GM04504 (cell line): ENCODE data around the gene ZNF142.
A peak's percentile ranks its signal among the peaks of the same experiment; 100 is the strongest.

Experiments
- DNase-seq: peaks from one replicate; pipeline ENCODE4 v3.0.0-alpha.2; 2012; ENCODE audit warnings: low read depth

The ZNF142 gene

DNA sequence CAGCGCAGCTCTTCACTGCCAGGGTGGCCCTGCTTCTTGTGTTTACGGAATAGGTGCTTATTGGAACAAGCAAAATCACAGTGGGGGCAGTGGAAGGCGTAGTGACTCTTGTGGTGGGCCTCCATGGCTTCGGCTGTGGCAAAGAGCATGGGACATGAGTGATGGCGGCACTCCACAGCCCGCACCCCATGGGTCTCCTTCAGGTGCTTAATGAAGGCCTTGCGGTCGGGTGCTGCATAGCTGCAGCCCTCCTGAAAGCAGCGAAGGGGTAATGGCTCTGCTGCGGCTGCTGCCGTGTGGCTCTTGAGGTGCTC is 10.7 kb downstream of the ZNF142 start:
- DNase-seq, result no peak

DNA sequence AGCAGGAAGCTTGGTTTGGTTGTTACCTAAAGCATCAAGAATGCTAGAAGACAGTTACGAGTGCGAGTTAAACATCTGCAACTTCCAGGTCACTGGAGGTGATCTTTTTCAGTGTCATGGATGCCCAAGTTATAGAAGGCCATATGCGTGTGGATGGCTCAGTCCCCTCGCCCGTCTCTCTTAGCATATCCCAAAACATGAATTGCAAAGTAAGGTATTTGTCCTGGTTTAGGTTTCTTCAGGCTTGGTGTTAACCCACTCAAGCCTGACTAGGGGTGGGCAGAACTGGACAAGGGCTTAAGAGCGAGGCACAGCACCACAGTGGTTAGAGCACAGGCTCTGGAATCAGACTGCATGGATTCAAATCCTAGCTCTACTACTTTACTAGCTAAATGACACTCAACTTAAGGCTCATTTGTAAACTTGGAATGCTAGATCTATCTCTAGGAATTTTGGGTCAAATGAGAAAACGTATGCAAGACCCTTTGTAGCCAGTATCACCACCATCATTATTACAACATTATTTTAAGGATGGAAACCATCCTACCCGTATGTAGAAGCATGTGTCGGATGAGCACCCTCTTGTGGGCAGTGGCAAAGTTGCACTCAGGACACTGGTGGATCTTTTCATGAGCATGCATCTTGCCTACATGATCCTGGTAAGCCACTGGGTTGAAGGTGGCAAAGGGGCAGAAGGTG is 11.2 kb downstream of the ZNF142 start:
- DNase-seq, result no peak

DNA sequence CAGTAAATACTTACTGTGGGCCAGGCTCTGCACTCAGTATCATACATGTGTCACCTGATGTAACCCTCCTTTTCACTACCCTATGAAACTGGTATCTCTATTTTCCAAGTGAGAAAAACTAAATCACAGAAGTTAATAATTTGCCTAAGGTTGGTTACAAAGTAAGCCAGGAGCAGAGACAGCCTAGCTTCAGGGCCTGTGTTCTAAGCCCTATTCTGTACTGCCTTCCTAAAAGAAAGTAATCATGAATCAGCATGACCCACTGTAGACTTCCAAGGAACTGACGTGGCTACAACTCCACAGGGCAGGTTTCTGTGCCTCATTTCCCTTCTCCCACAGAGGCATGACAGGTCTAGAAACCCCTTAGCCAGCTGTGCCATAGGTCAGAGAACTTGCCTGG is 14.3 kb downstream of the ZNF142 start:
- DNase-seq, result peak; percentile 8

DNA sequence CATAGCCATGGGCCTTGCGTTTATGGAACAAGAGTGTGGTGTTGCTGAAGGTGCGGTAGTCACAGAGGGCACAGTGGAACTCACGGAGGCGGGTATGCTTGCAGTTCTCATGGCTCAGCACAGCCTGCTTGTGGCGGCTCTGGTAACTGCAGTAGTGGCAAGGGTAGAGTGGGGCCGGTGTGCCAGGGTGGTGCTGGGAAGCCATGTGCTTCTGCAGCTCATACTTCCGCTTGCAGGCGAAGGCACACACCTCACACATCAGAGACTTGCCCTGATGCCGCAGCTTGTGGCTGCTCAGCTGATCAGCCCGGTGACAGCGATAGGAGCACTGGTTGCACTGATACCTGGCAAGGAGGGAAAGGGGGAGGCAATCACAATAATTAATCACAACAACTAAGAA is 14.7 kb downstream of the ZNF142 start:
- DNase-seq, result no peak

DNA sequence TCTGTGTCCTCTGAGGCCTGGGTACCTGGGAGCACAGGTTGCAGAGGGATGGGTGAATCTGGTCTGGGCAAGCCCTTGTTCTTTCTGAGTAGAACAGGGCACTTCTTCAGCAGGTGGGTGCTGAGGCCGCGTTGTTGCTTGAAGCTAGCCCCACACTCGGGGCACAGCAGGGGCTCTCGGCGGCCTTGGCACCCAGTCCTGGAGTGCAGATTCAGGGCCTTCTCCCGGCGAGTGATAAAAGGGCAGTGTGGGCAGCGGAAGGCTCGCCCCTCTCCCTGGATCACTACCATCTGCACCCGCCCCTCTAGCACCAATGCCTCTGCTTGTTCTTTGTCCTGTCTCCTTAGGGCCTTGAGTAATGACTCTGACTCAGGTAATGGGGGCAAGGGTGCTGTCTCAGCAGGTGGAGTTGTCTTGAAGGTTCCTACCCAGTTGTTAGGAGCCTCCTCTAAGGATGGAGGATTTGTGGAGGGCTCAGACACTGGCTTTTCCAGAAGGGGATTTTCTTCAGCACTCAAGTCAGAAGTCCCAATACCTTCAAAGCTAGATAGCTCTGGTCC is 15.6 kb downstream of the ZNF142 start:
- no peak for DNase-seq

DNA sequence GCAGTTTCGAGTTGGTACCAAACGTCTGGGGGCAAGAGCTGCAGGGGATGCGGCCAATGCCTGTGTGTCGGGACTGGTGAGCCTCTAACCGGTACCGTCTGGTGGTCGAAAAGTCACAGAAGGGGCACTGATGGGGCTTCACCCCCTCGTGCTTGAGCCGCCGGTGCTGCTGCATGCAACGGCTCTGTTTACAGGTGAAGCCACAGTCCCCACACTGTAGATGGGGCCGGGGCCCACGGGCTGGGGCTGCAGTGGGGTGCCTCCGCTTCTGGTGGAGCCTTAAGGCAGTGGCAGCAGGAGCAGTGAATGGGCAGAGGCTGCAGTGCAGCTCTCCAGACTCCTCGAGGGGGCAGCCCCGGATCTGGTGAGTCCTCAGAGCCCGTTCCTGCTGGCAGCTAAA is 16.6 kb downstream of the ZNF142 start:
- no peak for DNase-seq

DNA sequence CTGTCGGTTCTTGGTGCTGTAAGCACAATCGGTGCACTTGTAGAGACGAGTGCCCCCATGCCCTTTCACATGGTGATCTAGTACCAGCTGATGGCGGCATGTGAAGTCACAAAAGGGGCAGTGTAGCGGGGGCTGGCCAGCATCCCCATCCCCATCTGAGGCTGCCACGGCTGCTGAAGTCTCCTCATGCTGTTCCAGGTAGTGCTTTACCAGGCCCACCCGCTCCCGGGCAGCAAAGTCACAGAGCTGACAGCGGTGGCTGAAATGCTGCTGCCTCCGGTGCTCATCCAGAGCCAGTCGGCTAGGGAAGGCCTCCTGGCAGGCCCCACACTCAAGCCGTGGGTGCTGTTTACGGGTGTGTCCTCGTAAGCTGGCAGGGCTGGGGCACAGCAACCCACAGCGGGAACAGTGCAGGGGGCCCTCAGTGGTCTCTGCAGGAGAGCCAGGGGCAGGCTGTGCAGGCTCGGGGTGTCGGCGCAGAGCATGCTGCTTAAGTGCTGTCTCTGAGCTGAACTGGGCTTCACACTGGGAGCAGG is 17.2 kb downstream of the ZNF142 start:
- DNase-seq, result no peak

DNA sequence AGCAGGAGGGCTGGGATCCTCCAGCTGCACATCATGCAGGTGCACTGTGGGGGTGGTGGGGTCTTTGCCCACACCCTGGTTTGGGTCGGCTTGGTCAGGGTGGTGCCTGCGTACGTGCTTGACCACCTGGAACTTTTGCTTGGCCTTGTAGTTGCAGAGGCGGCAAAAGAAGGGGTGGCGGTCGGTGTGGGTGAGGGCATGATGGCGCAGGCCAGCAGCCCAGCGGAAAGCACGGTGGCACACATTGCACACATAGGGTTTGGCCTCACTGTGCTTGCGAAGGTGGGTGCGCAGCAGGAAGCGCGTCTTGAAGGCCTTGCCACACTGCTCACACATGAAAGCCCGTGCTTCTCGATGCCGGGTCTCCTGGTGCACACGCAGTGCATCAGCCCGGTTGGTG is 21.1 kb downstream of the ZNF142 start:
- no peak for DNase-seq

DNA sequence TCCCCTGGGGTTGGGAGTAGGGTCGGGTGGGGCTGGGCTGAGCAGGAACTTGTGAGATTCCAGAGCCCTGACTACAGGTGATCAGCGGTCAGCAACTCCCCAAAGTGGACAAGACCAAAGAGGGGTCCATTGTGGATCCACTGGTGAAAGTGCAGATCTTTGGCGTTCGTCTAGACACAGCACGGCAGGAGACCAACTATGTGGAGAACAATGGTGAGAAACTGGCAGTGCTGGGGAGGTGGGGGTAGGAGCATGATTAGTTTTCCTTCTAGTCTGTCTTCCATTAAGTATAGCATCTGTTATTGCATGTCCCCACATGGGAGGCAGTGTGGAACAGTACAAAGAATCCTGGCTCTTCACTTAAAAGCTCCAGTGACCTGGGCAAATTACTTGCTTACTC is 23.7 kb downstream of the ZNF142 start:
- DNase-seq, result no peak

DNA sequence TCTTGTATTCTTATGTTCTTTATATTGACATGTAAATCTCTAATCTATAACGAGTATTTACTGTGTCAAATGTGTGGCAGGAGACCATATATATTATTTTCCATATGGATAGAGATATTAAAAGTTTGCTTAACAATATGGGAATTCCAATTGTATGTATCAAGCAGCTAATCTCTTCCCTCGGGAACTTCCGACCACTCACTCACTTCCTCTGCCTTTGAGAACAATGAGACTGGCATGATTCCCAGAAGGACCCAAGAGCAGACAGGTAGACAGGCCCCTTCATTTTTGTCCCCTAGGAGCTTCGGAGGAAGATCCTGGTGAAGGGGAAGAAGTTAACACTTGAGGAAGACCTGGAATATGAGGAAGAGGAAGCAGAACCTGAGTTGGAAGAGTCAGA is 27.6 kb downstream of the ZNF142 start:
- DNase-seq, result no peak

DNA sequence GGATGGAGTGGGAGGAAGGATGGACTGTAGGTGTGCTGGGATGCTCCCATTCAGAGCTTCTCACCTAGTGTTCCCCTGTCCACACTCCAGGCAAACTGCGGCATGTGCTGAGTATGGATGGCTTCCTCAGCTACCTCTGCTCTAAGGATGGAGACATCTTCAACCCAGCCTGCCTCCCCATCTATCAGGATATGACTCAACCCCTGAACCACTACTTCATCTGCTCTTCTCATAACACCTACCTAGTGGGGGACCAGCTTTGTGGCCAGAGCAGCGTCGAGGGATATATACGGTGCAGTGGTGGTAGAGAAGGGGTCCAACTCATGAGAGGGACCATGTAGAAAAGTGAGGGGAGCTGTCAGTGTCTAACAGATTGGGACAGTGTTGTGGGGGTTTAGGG is 31.5 kb downstream of the ZNF142 start:
- no peak for DNase-seq

DNA sequence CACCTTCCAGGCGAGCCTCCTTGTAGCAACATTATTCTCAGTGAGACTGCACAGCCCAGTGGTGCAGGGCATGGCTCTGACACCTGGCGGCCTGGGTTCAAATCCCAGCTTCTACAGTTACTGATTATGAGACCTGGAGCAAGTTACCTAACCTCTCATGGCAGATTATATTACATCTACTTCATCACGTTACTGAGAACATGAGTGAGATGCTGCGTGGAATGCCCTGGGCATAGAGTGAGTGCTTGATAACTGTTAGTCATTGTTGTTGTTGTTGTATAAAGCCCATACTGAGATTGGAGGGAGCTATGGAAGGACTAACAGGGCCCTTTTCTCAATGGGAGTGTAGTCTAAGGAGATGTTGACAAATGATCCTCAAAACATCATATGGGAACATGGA is 33.1 kb downstream of the ZNF142 start:
- no peak for DNase-seq

DNA sequence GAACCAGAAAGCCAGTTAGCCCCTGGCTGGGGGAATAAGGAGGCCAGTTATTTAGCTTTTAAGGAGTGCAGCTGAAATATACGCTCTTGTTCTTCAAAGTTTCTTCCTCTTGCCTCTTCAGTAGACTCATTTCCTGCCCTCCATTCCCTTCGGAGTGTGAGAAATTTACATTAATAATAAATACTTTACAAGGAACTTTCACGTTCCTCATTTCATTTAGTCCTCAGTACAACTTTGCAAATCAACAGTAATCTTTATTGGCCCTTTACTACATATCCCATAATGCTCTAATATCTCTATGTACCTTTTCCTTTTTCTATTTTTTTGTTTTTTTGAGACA is 36.1 kb downstream of the ZNF142 start:
- no peak for DNase-seq

DNA sequence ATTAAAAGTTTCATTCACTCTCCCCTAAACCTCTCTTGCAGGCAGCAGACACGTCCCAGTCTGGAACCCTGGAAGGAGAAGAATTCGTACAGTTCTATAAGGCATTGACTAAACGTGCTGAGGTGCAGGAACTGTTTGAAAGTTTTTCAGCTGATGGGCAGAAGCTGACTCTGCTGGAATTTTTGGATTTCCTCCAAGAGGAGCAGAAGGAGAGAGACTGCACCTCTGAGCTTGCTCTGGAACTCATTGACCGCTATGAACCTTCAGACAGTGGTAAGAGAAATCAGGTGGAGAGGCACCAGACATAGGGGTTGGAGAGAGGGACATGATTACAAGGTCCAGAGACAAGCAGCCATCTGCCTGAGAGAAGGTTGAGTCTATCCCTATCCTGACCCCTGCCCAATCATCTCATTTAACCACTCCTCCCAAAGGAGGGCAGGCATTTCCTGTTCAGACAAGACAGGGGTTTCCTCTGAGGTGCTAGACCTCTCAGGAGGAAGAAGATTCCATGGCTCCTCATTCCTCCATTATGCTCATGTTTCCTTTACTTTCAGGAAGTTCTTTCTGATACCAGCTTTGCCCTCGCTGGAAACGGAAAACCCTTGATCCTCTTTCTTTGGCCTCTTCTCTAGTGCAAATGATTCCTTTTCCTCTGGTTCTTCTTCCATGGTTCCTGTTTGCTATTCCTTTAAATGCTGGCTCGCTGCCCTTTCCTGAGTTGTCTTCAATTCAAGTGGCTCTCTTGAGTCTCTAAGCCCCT is 36.6 kb downstream of the ZNF142 start:
- peak; percentile 5 for DNase-seq

DNA sequence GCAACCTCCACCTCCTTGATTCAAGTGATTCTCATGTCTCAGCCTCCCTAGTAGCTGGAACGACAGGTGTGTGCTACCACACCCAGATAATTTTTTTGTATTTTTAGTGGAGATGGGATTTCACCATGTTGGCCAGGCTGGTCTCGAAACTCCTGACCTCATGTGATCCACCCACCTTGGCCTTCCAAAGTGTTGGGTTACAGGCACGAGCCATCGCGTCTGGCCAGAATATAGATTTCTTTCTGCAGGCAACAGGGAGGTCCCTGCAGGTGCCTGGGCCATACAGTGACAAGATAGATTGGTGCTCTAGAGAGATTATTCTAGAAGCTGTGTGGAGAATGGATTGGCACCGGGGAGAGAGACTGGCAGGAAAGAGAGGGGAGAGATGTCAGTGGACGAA is 38.4 kb downstream of the ZNF142 start:
- DNase-seq, result no peak

DNA sequence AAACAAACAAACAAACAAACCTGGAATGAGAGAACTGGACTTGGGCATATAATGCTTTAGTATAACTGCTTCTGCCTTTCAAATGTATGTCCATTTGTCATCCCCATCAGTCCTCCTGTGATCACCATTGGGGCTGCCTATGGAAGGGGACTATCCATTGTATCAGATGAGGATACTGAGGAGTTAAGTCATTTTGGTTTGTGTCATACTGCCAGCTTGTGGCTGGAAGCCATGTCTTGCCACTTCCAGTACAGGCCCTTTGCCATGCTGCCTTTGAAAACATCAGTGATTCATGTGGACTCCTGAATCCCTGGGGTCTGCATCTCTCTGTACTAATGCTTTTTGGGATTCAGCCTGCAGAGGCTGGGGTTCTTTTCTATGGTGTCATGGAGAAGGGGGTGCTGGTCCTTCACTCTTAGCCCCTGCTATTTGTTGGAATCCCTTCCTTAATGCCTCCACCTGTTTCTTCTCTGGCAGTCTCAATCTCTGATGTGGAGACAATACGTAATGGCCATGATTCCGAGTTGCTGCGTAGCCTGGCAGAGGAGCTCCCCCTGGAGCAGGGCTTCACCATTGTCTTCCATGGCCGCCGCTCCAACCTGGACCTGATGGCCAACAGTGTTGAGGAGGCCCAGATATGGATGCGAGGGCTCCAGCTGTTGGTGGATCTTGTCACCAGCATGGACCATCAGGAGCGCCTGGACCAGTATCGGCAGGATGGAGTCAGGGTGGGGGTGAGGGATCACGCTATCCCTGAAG is 41.1 kb downstream of the ZNF142 start:
- no peak for DNase-seq

DNA sequence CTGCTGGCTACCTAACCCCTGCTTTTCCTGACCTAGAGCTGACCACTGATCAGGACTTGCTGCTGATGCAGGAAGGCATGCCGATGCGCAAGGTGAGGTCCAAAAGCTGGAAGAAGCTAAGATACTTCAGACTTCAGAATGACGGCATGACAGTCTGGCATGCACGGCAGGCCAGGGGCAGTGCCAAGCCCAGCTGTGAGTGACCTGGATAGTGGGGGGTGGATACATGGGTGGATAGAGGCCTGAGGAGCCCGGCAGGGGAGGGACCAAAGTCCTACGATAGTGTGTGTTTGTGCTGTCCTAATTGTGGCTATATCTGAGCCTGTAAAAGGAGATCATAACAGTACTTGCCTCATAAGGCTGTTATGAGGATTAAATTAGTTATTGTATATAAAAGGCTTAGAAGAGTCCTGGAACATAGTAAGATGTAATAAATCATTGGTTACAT is 43.5 kb downstream of the ZNF142 start:
- DNase-seq, result no peak

DNA sequence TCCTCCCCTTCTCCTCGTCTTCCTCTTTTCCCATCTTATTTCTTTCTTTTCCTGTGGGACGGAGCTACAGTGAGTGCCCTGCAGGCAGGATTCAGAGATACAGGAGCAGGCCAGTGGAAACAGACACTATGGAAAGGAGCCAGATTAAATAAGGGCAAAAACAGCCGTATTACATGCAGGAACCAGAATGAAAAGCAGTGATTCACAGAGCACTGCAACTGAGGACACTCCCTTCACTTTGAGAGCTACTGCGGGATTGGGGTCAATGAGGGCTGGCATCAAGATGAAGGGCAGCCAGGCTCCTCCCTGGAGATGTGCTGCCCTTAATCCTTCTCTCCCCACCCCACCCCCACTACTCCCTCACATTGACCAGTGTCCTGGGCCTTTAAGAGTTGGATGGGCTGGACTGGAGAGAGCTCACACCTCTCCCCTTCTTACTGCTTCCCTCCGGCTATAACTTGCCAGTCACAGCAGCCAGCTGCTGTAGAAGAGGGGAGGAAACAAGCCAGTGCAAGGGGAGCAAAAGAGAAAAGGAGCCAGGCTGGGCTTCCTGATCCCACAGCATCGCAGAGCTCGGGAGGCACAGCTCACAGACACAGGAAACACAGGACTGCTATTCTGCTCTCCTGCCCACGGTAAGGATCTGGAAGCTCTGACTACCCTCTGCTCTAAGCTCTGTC is 51.8 kb downstream of the ZNF142 start, which contains the start of gene PLCD4:
TSS of gene PLCD4 (plus strand) at position 464 of the 680 bp plus-strand sequence. CDS start 7,841 bp downstream, outside the sequence.
- peak; percentile 32 for DNase-seq

DNA sequence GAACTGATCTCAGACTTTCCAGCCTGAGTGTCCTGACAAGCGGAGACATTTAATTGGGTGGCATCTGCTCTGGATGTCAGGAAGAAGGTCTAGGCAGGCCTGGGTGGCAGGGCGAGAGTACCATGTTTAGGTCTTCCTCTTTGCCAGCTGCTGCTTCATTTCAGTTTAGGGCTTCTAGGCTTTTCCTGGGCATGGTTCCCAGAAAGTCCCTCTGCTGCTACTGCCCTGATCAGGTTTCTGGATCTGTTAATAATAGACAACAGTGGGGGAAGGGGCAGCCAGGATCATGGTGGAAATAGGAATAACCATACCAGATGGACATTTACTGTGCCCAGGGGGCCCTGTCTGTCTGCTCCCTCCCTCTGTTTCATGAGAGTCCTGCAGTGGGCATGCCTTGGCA is 54.0 kb downstream of the ZNF142 start:
- DNase-seq, result peak; percentile 13
